DND-41 (cell line): ENCODE measurements around the gene NFATC3.

Source experiments
- ATAC-seq: fragments of 200-7000 bp; cut with Tn5 transposase; 3 replicates; pipeline ENCODE4 v1.9.1; 2021; ENCODE audit warnings: low read depth; ENCODE audit not compliant: insufficient read depth
- DNase-seq: peaks from one replicate; pipeline ENCODE4 v3.0.0-alpha.2; 2020
- H2AFZ ChIP-seq: 2 replicates; pipeline ENCODE4 v1.6.0; 2012; ENCODE audit warnings: low read depth, low read length
- H3K27ac ChIP-seq: 2 replicates; pipeline ENCODE4 v1.5.1; 2012; ENCODE audit warnings: low read length, inconsistent platforms
- H3K27me3 ChIP-seq: fragments of 200-600 bp; sonication (generic); 2 replicates; pipeline ENCODE4 v1.6.0; 2012; ENCODE audit warnings: low read length, mild to moderate bottlenecking, inconsistent platforms; ENCODE audit not compliant: insufficient read depth, poor library complexity
- H3K36me3 ChIP-seq: 2 replicates; pipeline ENCODE4 v1.5.1; 2012; ENCODE audit warnings: low read length, inconsistent platforms; ENCODE audit not compliant: insufficient read depth
- H3K4me1 ChIP-seq: 2 replicates; pipeline ENCODE4 v1.5.1; 2012; ENCODE audit warnings: mild to moderate bottlenecking, low read length; ENCODE audit not compliant: insufficient read depth
- H3K4me2 ChIP-seq: 2 replicates; pipeline ENCODE4 v1.6.0; 2012; ENCODE audit warnings: mild to moderate bottlenecking, moderate library complexity, low read length, inconsistent platforms; ENCODE audit not compliant: insufficient read depth
- H3K4me3 ChIP-seq, 2 experiments: fragments of 200-600 bp in 1 of 2; shearing (Covaris generic) in 1 of 2; 2 replicates each; pipeline ENCODE4 v1.5.1; 2012 to 2016; ENCODE audit warnings: inconsistent platforms in 2 of 2, low read length in 2 of 2, mild to moderate bottlenecking in 2 of 2, low read depth in 1 of 2, moderate library complexity in 1 of 2
- H3K79me2 ChIP-seq: 2 replicates; pipeline ENCODE4 v1.6.0; 2012; ENCODE audit warnings: low read length, inconsistent platforms; ENCODE audit not compliant: insufficient read depth
- H3K9ac ChIP-seq: 2 replicates; pipeline ENCODE4 v1.6.0; 2012; ENCODE audit warnings: low read depth, mild to moderate bottlenecking, inconsistent platforms, low read length, moderate library complexity
- H3K9me3 ChIP-seq: 2 replicates; pipeline ENCODE4 v1.5.1; 2012; ENCODE audit warnings: low read length, moderate library complexity, mild to moderate bottlenecking, inconsistent platforms; ENCODE audit not compliant: insufficient read depth, severe bottlenecking
- H4K20me1 ChIP-seq: 2 replicates; pipeline ENCODE4 v1.6.0; 2012; ENCODE audit warnings: low read length; ENCODE audit not compliant: insufficient read depth
- CTCF ChIP-seq: IDR thresholded peaks from 2 replicates; pipeline ENCODE4 v1.5.1; 2012; ENCODE audit warnings: borderline replicate concordance, low read length, moderate library complexity, mild to moderate bottlenecking; ENCODE audit not compliant: poor library complexity, severe bottlenecking; ENCODE audit errors: extremely low read depth
- EZH2 ChIP-seq: IDR thresholded peaks from 3 replicates; pipeline ENCODE4 v1.6.1; 2012; ENCODE audit warnings: borderline replicate concordance, low read depth, mild to moderate bottlenecking, moderate library complexity, low read length, inconsistent platforms; ENCODE audit not compliant: severe bottlenecking

NFATC3 gene

GRCh38 chr16:68068926-68069325 is 16.2 kb upstream of the NFATC3 start:
- Histone ChIP-seq H3K9me3 (no peaks in the 10 kb centered on the region), H3K27me3 (no peaks in the 10 kb centered on the region), H3K4me1 (peaks cover 24% of the 10 kb centered on the region), H3K36me3 (peaks cover 46% of the 10 kb centered on the region), H3K4me3 (no peak overlapping the region), H3K9ac (no peak overlapping the region), H2AFZ (no peak overlapping the region), H3K79me2 (no peaks in the 10 kb centered on the region), H3K4me2 (no peak overlapping the region), H4K20me1 (no peaks in the 10 kb centered on the region), H3K27ac (no peak overlapping the region)
- ATAC-seq (no peak), DNase-seq (no peak)
- TF ChIP-seq CTCF (no peak), EZH2 (no peak)

GRCh38 chr16:68069511-68070248 is 15.5 kb upstream of the NFATC3 start:
- DNase-seq (peak; percentile 80), ATAC-seq (peak; percentile 66)
- Histone ChIP-seq H3K27ac (peak overlapping the region; percentile 72), H2AFZ (no peak overlapping the region), H3K4me1 (peaks cover 31% of the 10 kb centered on the region), H3K4me2 (no peak overlapping the region; the same call in 1 of the 2 replicates), H3K79me2 (no peaks in the 10 kb centered on the region), H4K20me1 (no peaks in the 10 kb centered on the region), H3K4me3 (no peak overlapping the region), H3K9me3 (no peaks in the 10 kb centered on the region), H3K9ac (peak overlapping the region; percentile 8; the same call in 1 of the 2 replicates), H3K36me3 (peaks cover 46% of the 10 kb centered on the region), H3K27me3 (no peaks in the 10 kb centered on the region)
- TF ChIP-seq EZH2 (no peak), CTCF (no peak)

- DNase-seq, result no peak
- Histone ChIP-seq H3K4me3 (no peak overlapping the region), H3K36me3 (peaks cover 51% of the 10 kb centered on the region), H3K9ac (peak overlapping the region; percentile 8; the same call in 1 of the 2 replicates), H4K20me1 (no peaks in the 10 kb centered on the region), H3K4me2 (no peak overlapping the region; the same call in 1 of the 2 replicates), H3K9me3 (no peaks in the 10 kb centered on the region), H3K79me2 (no peaks in the 10 kb centered on the region), H3K27ac (peak overlapping the region; percentile 72), H2AFZ (no peak overlapping the region), H3K27me3 (no peaks in the 10 kb centered on the region), H3K4me1 (peaks cover 37% of the 10 kb centered on the region)
- ATAC-seq, result 0 out of 3 replicates have a peak, but pooled peaks have one; percentile 1
- TF ChIP-seq CTCF, result no peak
- no peak for TF ChIP-seq EZH2
Measured at GRCh38 chr16:68070249-68070730, 14.9 kb upstream of the NFATC3 start.
